Fibroblast of skin of scalp (primary cell): ENCODE measurements around the gene KCNQ1.

ENCODE experiments used
- DNase-seq: peaks from one replicate; pipeline ENCODE4 v3.0.0-alpha.2; 2013

The KCNQ1 gene

GRCh38 chr11:2728663-2729332, 284.0 kb downstream of the KCNQ1 start:
- DNase-seq = no peak

- no peak for DNase-seq
Measured at GRCh38 chr11:2729841-2730240, 285.0 kb downstream of the KCNQ1 start.

DNA sequence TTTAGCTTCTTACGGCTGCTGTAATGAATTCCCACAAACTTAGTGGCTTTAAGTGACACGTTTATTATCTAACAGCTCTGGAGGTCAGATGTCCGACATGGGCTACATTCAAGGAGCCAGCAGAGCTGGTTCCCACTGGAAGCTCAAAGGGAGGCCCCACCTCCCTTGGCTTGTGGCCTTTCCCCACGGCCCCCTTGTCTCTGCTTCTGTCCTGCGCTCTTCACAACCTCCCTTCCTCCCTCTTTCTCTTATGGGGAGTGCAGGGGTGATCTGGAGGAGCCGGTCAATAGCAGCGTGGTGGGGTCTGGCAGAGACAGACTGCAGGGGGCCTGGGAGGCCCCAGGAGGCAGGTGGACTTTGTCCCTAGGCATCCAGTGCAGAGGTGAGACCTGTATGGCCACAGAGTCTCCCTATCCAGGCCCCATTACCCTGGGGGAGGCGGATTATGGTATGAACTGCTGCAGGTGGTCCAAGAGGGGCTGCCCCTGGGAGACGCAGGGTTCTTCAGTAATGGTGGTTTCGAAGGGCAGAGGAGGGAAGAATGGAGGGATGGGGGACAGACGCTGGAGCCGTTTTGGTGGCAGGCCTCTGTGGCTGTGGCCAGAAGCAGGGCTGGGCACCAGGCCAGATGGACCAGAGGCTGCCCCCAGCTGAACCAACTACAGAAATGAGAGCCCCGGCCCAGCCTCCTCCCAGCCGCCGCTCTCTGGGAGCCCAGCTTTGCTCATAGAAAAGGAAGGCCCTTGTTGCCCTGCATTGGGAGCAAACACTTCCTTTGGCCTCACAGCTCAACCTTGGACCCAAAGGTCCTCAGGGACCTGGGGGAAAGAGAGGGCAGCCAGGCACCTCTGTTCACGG, 285.7 kb downstream of the KCNQ1 start:
- DNase-seq = no peak

DNA sequence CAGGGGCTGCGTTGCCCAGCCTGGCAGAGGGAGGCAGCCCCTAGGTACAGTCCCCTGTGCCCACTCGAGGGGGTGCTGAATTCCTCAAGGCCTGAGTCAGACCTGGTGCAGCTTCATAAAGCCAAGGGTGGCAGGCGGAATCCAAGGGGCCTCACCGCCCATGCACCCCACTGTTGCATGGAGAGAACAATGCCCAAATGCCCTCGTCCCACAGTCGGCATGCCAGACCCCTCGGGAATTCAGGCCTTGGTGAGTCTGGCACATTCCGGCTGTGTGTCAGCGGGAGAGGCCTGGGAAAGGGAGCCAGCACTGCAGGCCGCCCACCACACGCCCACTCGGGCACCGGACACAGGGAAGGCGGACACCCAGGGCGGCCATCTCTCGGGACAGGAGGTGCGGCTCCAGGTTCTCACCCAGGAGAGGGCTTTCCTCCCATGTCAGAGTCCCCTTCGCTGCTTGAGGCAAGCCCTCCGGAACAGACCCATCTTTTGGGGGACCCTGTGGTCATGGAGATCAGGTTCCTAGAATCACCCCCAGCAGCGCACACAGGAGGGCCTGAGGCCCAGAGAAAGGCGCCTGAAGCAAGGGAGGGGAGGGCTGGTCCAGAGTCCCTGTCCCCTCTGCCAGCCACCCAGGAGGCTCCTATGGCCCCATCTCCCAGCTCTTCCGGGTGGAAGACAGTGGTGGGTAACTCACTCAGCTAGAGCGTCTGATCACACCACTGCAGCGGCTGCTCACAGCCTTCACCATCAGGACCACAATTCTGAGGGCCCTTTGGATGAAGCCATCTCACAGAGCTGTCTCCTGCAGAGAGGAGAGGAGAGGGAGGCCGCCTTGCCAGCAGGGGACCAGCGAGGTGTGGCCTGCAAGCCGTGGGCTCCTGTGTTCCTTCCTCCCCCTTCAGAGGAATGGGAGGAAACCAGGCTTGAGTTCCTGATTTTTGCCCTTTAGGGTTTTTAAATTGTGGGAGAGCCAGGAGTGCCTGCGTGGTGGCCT, 286.6 kb downstream of the KCNQ1 start:
- no peak for DNase-seq

DNA sequence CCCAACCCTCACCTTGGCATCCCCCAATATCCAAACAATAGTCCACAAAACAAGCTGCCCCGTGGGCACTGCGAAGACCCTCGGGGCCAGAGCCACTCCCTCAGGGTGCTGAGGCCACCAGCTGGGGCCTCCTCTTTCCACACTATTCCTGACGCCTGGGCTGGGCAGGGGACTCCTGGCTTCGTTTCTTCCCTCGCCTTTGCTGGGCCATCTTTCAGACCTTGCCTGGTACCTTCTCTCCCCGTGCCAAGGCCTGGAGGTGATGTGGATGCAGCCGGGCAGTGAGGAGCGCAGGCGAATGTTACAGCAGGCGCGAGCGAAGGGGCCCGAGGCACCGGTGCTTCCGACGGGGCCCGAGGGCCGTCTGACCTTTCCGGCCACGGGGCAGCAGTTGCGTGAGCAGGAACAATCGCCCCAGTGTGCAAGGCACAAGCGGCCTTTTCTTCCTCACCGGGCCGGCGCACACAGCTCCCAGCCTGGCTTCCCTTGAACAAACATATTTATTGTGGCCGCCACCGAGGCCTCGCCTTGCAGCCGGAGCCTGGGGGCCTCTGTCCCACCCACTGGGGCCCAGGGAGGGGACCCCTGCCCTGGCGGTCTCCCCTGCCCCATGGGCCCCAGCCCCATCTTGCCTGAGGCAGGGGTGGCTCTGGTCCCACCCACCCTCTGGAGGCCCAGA, 287.6 kb downstream of the KCNQ1 start:
- DNase-seq = no peak

- no peak for DNase-seq
Measured at GRCh38 chr11:2732940-2733628, 288.3 kb downstream of the KCNQ1 start.

DNA sequence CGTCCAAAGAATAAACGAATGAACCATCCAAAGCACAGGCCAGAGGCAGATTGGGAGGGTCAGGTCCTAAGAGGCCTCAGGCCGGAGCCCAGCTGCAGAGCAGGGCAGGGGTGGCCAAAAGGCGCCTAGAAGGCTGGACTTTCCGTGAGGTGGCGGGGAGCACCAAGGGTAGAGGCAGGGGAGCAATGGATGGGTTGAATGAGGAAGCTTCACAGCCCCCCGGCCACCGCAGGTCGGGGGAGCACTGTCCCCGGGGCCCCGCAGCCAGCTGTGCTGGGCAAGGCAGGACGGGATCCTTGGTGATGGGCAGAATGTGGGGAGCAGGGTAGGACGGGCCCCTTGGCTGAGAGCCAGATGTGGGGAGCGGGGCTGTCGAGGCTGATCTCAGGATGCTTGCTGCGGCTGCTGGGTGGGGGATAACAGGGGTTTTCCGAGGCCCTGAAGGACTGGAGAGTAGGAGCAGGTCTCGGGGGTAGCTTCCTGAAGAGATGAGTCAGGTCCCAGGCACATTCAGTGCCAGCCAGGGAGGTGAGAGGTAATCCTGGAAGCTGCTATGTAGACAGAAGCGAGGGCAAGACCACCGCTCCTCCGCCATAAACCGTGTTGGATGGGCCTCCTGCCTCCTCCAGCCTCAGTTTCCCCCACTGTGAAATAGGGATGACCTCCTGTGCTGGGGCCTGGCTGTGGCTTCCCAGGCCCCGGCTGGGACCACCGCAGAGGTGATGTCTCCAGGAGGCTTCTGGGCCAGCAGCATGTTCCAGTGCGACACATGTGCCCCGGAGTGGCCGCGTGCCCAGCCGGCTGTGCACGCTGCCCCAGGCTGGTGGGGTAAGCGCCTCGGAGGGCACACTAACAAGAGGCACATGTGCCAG, 289.6 kb downstream of the KCNQ1 start:
- no peak for DNase-seq

- DNase-seq = no peak
Measured at GRCh38 chr11:2735053-2735589, 290.3 kb downstream of the KCNQ1 start.

DNA sequence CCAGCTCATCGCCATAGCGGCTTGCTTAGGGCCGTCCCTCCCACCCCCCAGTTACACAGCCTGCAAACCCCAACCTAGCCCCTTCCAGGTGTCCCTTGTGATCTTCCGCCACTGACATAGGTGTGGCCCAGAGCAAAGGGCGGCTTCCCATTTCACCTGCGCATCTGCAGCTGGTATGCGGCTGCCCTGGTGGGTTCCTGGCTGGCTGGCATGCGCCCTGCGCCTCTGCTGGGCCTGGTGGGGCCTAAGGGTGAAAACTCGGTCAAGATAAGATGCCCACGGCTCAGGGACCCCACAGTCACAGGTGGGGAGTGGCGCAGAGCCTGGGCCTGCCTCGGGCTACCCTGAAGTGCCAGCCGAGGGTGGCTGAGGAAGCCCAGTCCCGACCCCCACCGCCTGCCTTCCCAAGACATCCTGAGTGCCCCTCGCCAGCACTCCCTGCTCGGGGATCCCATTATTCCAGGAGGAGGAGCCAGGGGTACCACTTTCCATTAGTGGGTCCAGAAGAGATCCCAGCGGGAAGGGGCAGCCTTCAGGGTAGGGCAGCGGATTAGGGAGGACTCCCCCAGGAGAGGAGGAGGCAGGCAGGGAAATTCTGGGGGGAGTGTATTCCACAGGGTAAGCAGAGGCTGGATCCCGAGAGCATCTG, 291.9 kb downstream of the KCNQ1 start:
- no peak for DNase-seq

DNA sequence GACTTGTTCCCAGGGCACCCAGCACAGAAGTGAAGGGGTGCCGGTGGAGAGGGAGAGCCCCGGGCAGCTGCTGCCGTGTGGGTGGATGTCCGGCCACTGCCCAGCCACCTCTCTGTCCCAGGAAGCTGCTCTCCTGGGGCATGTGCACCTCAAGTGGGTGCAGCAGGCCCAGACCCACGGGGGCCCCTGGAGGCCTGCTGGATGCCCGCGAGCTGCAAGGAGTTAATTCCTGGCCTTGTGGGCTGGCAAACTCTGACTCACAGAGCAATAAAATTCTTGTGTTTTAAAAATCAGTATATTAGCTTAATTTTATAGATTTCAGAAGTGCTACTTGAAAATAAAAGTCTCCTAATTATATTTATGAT, 292.4 kb downstream of the KCNQ1 start:
- DNase-seq = no peak

- DNase-seq = no peak
Measured at GRCh38 chr11:2737866-2738265, 293.1 kb downstream of the KCNQ1 start.

GRCh38 chr11:2738551-2739431, 294.0 kb downstream of the KCNQ1 start:
- no peak for DNase-seq

DNA sequence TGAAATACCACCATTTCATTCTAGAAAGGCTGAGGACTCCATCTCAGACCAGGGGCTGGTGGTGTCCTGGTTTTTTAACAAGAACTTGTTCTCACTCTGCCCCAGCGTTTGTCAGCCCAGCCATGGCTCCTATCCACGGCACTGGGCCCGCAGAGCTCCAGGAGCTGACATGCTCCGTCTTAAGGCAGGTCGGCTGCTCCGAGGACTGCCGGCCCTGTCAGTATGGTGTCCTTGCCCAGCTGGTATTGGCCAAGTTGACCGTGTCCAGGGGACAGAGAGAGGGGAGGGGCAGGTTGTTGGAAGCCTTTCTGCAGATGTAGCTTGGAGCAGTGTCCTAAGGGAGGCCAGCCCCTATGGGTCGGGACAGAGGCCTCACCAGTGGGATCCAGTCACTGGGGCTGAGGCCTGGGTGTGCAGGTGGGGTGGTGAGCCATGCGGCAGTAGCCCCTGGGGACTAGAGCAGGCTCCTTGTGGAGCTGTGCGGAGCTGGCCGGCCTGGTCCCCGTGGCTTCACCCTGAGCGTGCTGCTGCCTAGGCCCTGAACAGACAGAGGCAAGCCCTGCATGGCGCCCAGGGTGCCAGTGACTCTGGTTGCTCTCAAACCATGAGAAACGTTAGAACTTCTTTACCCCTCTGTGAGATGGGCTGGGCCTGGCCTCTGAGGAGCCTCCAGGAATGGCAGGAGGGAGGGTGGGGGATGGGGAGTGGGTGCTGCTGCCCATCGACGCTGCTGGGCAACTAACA, 294.9 kb downstream of the KCNQ1 start:
- no peak for DNase-seq

- DNase-seq = no peak
Measured at GRCh38 chr11:2740275-2740940, 295.6 kb downstream of the KCNQ1 start.

DNA sequence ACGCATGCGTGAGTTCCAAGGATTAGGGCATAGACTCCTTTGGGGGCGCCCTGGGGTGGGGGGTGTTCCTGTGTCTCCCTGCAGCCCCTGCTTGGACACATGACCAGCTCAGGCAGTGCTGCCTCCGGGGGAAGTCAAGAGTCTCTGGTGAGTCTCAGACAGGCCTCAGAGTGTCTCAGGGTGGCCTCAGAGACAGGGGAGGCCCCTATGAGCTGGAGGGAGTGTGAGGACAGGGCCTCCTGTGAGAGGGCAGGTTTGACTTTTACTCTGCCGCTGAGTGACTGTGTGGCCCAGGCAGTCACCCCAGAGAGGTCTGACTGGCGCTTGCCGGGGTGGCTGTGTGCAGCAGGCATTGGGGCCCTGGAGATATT, 296.2 kb downstream of the KCNQ1 start:
- DNase-seq = no peak

DNA sequence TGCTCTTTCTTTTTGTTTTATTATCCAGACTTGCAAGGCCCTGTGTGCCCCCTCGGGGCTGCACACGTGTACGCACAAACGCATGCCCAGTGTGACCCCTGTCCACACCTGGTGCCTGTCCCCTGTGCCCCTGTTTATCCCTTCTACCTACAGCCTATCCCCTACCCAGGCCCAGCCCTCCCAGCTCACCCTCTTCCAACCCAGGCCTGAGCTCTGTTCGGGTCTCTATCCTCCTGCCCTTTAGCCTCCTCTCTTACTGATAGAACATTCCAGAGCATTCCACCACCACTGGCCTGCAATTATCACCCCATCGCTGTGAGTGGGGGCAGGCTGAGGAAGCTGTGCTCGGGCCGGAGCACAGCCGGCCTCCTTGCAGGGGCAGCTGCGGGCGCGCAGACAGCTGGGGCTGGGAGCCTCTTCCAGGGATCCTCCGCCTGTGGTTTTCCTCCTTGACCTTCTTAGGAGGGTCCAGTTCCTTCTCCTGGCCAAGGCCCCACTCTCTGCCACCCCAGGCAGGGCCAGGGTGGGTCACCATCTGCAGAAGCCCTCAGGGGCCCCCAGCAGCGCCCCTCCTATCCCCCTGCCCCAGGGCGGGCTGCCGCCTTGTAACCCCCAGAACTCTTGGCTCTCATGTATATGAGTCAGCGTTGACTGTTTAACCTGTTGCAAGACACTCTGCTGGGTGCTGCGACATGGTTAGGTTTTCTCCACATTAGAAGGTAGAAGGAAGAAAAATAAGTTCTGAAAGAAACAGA, 296.7 kb downstream of the KCNQ1 start:
- no peak for DNase-seq

DNA sequence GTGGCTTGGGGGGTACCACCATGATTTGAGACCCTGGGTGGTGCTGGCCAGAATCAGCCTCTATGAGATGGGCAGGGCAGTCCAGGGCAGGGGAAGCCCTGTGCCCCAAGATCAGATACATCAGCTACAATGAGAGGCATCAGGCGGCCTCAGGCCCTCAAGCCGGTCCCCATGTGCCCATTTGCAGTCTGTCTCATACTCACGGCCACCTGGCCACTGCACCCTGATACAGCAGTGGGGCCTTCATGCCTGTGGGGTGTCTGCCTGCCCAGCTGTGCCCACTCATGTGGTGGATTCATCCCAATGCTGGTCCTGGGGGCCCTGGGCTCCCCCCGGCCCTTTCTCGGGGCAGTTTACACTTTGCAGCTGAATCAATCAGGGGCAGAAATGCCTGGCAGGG, 297.4 kb downstream of the KCNQ1 start:
- no peak for DNase-seq
